ENCODE data around the gene OR1A1.
"Not testable (repeated sequence)": the region's sequence is repeated elsewhere in the genome, so short reads cannot be mapped to it uniquely, and the experiment has no call there.

OR1A1 gene
- 0 reads per million in 2 donors for total RNA-seq

- no peak for DNase-seq
Measured at GRCh38 chr17:3207367-3207766, at the start of gene OR1A1. Gene OR1A1 (plus strand): TSS chr17:3207667. CDS start chr17:3215621, 7,954 bp downstream.

GRCh38 chr17:3167574-3167973, 39.9 kb upstream of the OR1A1 start:
- DNase-seq: no peak

- DNase-seq: no peak
Measured at GRCh38 chr17:3189961-3190360, 17.5 kb upstream of the OR1A1 start.

GRCh38 chr17:3197219-3197618, 10.2 kb upstream of the OR1A1 start, which contains the start of gene OR1A2:
Gene OR1A2 (plus strand): TSS chr17:3197519. CDS start chr17:3197519, 0 bp downstream.
- no peak for DNase-seq

GRCh38 chr17:3208484-3208883, 1.0 kb downstream of the OR1A1 start:
- DNase-seq: no peak

GRCh38 chr17:3213001-3213400, 5.5 kb downstream of the OR1A1 start:
- DNase-seq: no peak

- DNase-seq: no peak
Measured at GRCh38 chr17:3213587-3213986, 6.1 kb downstream of the OR1A1 start.

- not testable (repeated sequence) for DNase-seq
Measured at GRCh38 chr17:3219978-3220377, 12.5 kb downstream of the OR1A1 start.

GRCh38 chr17:3221850-3222249, 14.4 kb downstream of the OR1A1 start:
- DNase-seq: no peak

- DNase-seq: no peak
Measured at GRCh38 chr17:3222505-3222904, 15.0 kb downstream of the OR1A1 start.

GRCh38 chr17:3224721-3225352, 17.4 kb downstream of the OR1A1 start:
- not testable (repeated sequence) for DNase-seq

GRCh38 chr17:3232300-3232699, 24.8 kb downstream of the OR1A1 start:
- not testable (repeated sequence) for DNase-seq

GRCh38 chr17:3238685-3239084, 31.2 kb downstream of the OR1A1 start:
- DNase-seq: not testable (repeated sequence)

- not testable (repeated sequence) for DNase-seq
Measured at GRCh38 chr17:3241044-3241443, 33.6 kb downstream of the OR1A1 start.

GRCh38 chr17:3244841-3245240, 37.4 kb downstream of the OR1A1 start:
- not testable (repeated sequence) for DNase-seq

- DNase-seq: not testable (repeated sequence)
Measured at GRCh38 chr17:3249013-3249412, 41.5 kb downstream of the OR1A1 start.

GRCh38 chr17:3256575-3256974, 49.1 kb downstream of the OR1A1 start:
- no peak for DNase-seq

GRCh38 chr17:3260163-3260562, 52.7 kb downstream of the OR1A1 start:
- no peak for DNase-seq

- no peak for DNase-seq
Measured at GRCh38 chr17:3260600-3260999, 53.1 kb downstream of the OR1A1 start.

Measured in T-helper 9 cell (primary cell).